ENCODE results near the gene KCNN4. TPM values are rescaled to one million over a fixed set of nuclear protein-coding genes. Genes with fewer than 3 reads are reported as not detected.
A peak's percentile ranks its signal among the peaks of the same experiment; 100 is the strongest.
"Not testable (repeated sequence)": the region's sequence is repeated elsewhere in the genome, so short reads cannot be mapped to it uniquely, and the experiment has no call there.

KCNN4 gene
- total RNA-seq, 1 donor from 2014 or later: 1.6 TPM

DNA sequence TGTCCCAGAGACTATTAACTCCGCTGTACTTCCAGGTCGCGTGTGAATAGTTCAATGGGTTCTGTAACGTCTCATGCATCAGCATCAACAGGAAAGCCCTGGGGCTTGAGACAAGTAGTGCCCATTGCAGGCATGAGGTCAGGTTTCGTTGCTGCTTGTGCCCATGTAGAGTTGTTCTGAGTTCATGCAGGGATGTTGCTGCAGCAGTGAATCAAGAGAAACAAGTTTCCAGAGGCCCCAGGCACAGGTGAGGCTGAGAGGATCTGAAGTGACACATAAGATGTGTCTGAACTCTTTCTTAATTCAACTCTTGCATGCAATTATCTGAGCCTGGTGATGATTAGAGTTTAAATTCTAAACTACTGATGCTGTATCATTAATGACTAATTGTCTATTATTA lies 37.7 kb upstream of the KCNN4 start:
- DNase-seq (ENCODE audit: extremely low spot score, unreplicated experiment): no peak
- no peaks in the 10 kb centered on the region for H3K36me3 Mint-ChIP-seq
- peak overlapping the region; percentile 83 for H3K27ac Mint-ChIP-seq
- peaks cover 29% of the 10 kb centered on the region for H3K27me3 Mint-ChIP-seq
- TF ChIP-seq CTCF (conservative IDR thresholded peaks at IDR 0.05): no peak
- peak overlapping the region; percentile 6 for H3K4me3 Mint-ChIP-seq
- H3K9me3 Mint-ChIP-seq: peaks cover 10% of the 10 kb centered on the region
- no peaks in the 10 kb centered on the region for H3K4me1 Mint-ChIP-seq (ENCODE audit: unreplicated experiment)

DNA sequence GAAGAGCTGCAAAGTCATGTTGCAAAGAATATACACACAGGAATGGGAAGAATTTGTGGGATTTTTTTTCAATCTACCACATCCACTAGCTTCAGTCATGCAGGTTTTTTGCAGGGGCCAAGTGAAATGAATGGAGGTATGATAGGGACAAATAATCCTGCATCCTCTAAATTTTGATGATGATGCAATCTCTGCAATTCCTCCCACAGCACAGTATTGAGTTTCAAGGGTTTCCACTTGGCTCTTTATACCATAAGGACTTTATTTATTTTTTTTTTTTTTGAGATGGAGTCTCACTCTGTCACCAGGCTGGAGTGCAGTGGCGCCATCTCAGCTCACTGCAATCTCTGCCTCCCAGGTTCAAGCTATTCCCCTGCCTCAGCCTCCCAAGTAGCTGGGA lies 36.7 kb upstream of the KCNN4 start:
- H3K27me3 Mint-ChIP-seq: peaks cover 34% of the 10 kb centered on the region
- not testable (repeated sequence) for H3K4me1 Mint-ChIP-seq (ENCODE audit: unreplicated experiment); H3K27ac Mint-ChIP-seq; DNase-seq (ENCODE audit: extremely low spot score, unreplicated experiment); H3K4me3 Mint-ChIP-seq; H3K36me3 Mint-ChIP-seq
- H3K9me3 Mint-ChIP-seq: peaks cover 10% of the 10 kb centered on the region

- H3K4me1 Mint-ChIP-seq (ENCODE audit: unreplicated experiment): no peaks in the 10 kb centered on the region
- H3K36me3 Mint-ChIP-seq: no peaks in the 10 kb centered on the region
- H3K27ac Mint-ChIP-seq: peak overlapping the region; percentile 64
- H3K9me3 Mint-ChIP-seq: peaks cover 7% of the 10 kb centered on the region
- TF ChIP-seq CTCF (conservative IDR thresholded peaks at IDR 0.05): no peak
- no peak for DNase-seq (ENCODE audit: extremely low spot score, unreplicated experiment)
- H3K4me3 Mint-ChIP-seq: no peak overlapping the region
- H3K27me3 Mint-ChIP-seq: peaks cover 38% of the 10 kb centered on the region
Observed at GRCh38 chr19:43814663-43815352, 34.0 kb upstream of the KCNN4 start.

GRCh38 chr19:43812688-43813087 lies 31.9 kb upstream of the KCNN4 start:
- H3K4me1 Mint-ChIP-seq (ENCODE audit: unreplicated experiment): no peaks in the 10 kb centered on the region
- no peak for DNase-seq (ENCODE audit: extremely low spot score, unreplicated experiment)
- H3K4me3 Mint-ChIP-seq: no peak overlapping the region
- H3K27me3 Mint-ChIP-seq: peaks cover 34% of the 10 kb centered on the region
- H3K9me3 Mint-ChIP-seq: no peaks in the 10 kb centered on the region
- no peak overlapping the region for H3K27ac Mint-ChIP-seq
- no peaks in the 10 kb centered on the region for H3K36me3 Mint-ChIP-seq
- TF ChIP-seq CTCF (conservative IDR thresholded peaks at IDR 0.05): no peak

GRCh38 chr19:43812259-43812658 lies 31.5 kb upstream of the KCNN4 start:
- Mint-ChIP-seq H3K9me3 (no peaks in the 10 kb centered on the region), H3K4me1 (ENCODE audit: unreplicated experiment) (no peaks in the 10 kb centered on the region), H3K4me3 (no peak overlapping the region), H3K27me3 (peaks cover 35% of the 10 kb centered on the region), H3K27ac (no peak overlapping the region), H3K36me3 (no peaks in the 10 kb centered on the region)
- TF ChIP-seq CTCF (conservative IDR thresholded peaks at IDR 0.05): no peak
- no peak for DNase-seq (ENCODE audit: extremely low spot score, unreplicated experiment)

- H3K4me3 Mint-ChIP-seq: no peak overlapping the region
- no peak for TF ChIP-seq CTCF (conservative IDR thresholded peaks at IDR 0.05)
- H3K36me3 Mint-ChIP-seq: no peaks in the 10 kb centered on the region
- H3K27me3 Mint-ChIP-seq: peaks cover 35% of the 10 kb centered on the region
- no peaks in the 10 kb centered on the region for H3K4me1 Mint-ChIP-seq (ENCODE audit: unreplicated experiment)
- H3K9me3 Mint-ChIP-seq: no peaks in the 10 kb centered on the region
- no peak for DNase-seq (ENCODE audit: extremely low spot score, unreplicated experiment)
- H3K27ac Mint-ChIP-seq: no peak overlapping the region
Observed at GRCh38 chr19:43811837-43812236, 31.1 kb upstream of the KCNN4 start.
